ENCODE data around the gene NUDT5. TPM values are rescaled to one million over a fixed set of nuclear protein-coding genes. Genes with fewer than 3 reads are reported as not detected.

NUDT5 gene
- total RNA-seq, 1 donor from 2014 or later, result 68.4 TPM

GRCh38 chr10:12200850-12201249 is 5.2 kb upstream of the NUDT5 start:
- no peak for FAIRE-seq
- H3K27me3 ChIP-seq (ENCODE audit: control insufficient read depth, insufficient read depth, low read length), result no peaks in the 10 kb centered on the region
- peaks cover 12% of the 10 kb centered on the region for H3K36me3 ChIP-seq (ENCODE audit: control insufficient read depth, insufficient read depth, low read length)
- TF ChIP-seq CTCF (IDR thresholded peaks at IDR 0.05; ENCODE audit: insufficient read depth, low read length, severe bottlenecking), result no peak
- DNase-seq (ENCODE audit: low read depth), result no peak
- H3K4me3 ChIP-seq (ENCODE audit: low read depth, low read length), result no peak overlapping the region

- DNase-seq (ENCODE audit: low read depth) (no peak), FAIRE-seq (no peak)
- Histone ChIP-seq H3K36me3 (ENCODE audit: control insufficient read depth, insufficient read depth, low read length) (peaks cover 12% of the 10 kb centered on the region), H3K4me3 (ENCODE audit: low read depth, low read length) (no peak overlapping the region), H3K27me3 (ENCODE audit: control insufficient read depth, insufficient read depth, low read length) (no peaks in the 10 kb centered on the region)
- TF ChIP-seq CTCF (IDR thresholded peaks at IDR 0.05; ENCODE audit: insufficient read depth, low read length, severe bottlenecking), result no peak
Observed at GRCh38 chr10:12198156-12198555, 2.5 kb upstream of the NUDT5 start.

- peaks cover 5% of the 10 kb centered on the region for H3K36me3 ChIP-seq (ENCODE audit: control insufficient read depth, insufficient read depth, low read length)
- H3K27me3 ChIP-seq (ENCODE audit: control insufficient read depth, insufficient read depth, low read length), result no peaks in the 10 kb centered on the region
- no peak for TF ChIP-seq CTCF (IDR thresholded peaks at IDR 0.05; ENCODE audit: insufficient read depth, low read length, severe bottlenecking)
- no peak for DNase-seq (ENCODE audit: low read depth)
- H3K4me3 ChIP-seq (ENCODE audit: low read depth, low read length), result peak overlapping the region; percentile 75
- no peak for FAIRE-seq
Observed at GRCh38 chr10:12196531-12197211, 980 bp upstream of the NUDT5 start.

GRCh38 chr10:12195281-12195602 is 449 bp downstream of the NUDT5 start:
- H3K27me3 ChIP-seq (ENCODE audit: control insufficient read depth, insufficient read depth, low read length), result no peaks in the 10 kb centered on the region
- FAIRE-seq, result no peak

GRCh38 chr10:12194752-12195271 is 879 bp downstream of the NUDT5 start:
- H3K4me3 ChIP-seq (ENCODE audit: low read depth, low read length), result peak overlapping the region; percentile 75
- no peak for FAIRE-seq
- peak; percentile 23 for DNase-seq (ENCODE audit: low read depth)
- no peaks in the 10 kb centered on the region for H3K27me3 ChIP-seq (ENCODE audit: control insufficient read depth, insufficient read depth, low read length)
- H3K36me3 ChIP-seq (ENCODE audit: control insufficient read depth, insufficient read depth, low read length), result peaks cover 5% of the 10 kb centered on the region
- no peak for TF ChIP-seq CTCF (IDR thresholded peaks at IDR 0.05; ENCODE audit: insufficient read depth, low read length, severe bottlenecking)

More at GRCh38 chr10:12195281-12195602, 449 bp downstream of the NUDT5 start:
- TF ChIP-seq CTCF (IDR thresholded peaks at IDR 0.05; ENCODE audit: insufficient read depth, low read length, severe bottlenecking), result no peak
- no peak for DNase-seq (ENCODE audit: low read depth)
- Histone ChIP-seq H3K36me3 (ENCODE audit: control insufficient read depth, insufficient read depth, low read length) (peaks cover 5% of the 10 kb centered on the region), H3K4me3 (ENCODE audit: low read depth, low read length) (peak overlapping the region; percentile 75)

GRCh38 chr10:12193193-12193592 is 2.5 kb downstream of the NUDT5 start:
- FAIRE-seq (no peak), DNase-seq (ENCODE audit: low read depth) (peak; percentile 84)
- no peak for TF ChIP-seq CTCF (IDR thresholded peaks at IDR 0.05; ENCODE audit: insufficient read depth, low read length, severe bottlenecking)
- Histone ChIP-seq H3K27me3 (ENCODE audit: control insufficient read depth, insufficient read depth, low read length) (no peaks in the 10 kb centered on the region), H3K36me3 (ENCODE audit: control insufficient read depth, insufficient read depth, low read length) (peaks cover 1% of the 10 kb centered on the region), H3K4me3 (ENCODE audit: low read depth, low read length) (no peak overlapping the region)
